NCI-H1092 (cell line): ENCODE data around the gene INHA.

Source experiments
- DNase-seq: peaks from one replicate; lab custom pipeline; 2025; lab: John Stamatoyannopoulos, UW

INHA gene

GRCh38 chr2:219540784-219541504 lies 31.2 kb upstream of the INHA start:
- no peak for DNase-seq

GRCh38 chr2:219541611-219542180 lies 30.4 kb upstream of the INHA start:
- DNase-seq = peak; percentile 55

GRCh38 chr2:219542931-219543595 lies 29.0 kb upstream of the INHA start:
- DNase-seq = no peak

- DNase-seq = peak; percentile 96
These were observed 28.3 kb upstream of the INHA start, which contains the start of the genes CHPF and TMEM198 for GRCh38 chr2:219543596-219544358. Gene CHPF (minus strand): TSS chr2:219543809. CDS start chr2:219543538, 271 bp downstream. Gene TMEM198 (plus strand): TSS chr2:219544028. CDS start chr2:219544728, 700 bp downstream.

- no peak for DNase-seq
These were observed 27.5 kb upstream of the INHA start for GRCh38 chr2:219544567-219544966.

- no peak for DNase-seq
These were observed 26.7 kb upstream of the INHA start for GRCh38 chr2:219545295-219545942.

- DNase-seq = no peak
These were observed 26.2 kb upstream of the INHA start for GRCh38 chr2:219545943-219546352.

- DNase-seq = no peak
These were observed 24.5 kb upstream of the INHA start for GRCh38 chr2:219547621-219548020.

- no peak for DNase-seq
These were observed 23.1 kb upstream of the INHA start for GRCh38 chr2:219548990-219549389.

- no peak for DNase-seq
These were observed 22.5 kb upstream of the INHA start for GRCh38 chr2:219549619-219550018.

- no peak for DNase-seq
These were observed 20.4 kb upstream of the INHA start for GRCh38 chr2:219551441-219552381.

- DNase-seq = peak; percentile 65
These were observed 19.5 kb upstream of the INHA start for GRCh38 chr2:219552382-219553167.

- DNase-seq = no peak
These were observed 19.0 kb upstream of the INHA start for GRCh38 chr2:219553168-219553417.

- no peak for DNase-seq
These were observed 18.6 kb upstream of the INHA start for GRCh38 chr2:219553463-219553963.

GRCh38 chr2:219554350-219554749 lies 17.8 kb upstream of the INHA start:
- DNase-seq = no peak

- no peak for DNase-seq
These were observed 16.2 kb upstream of the INHA start for GRCh38 chr2:219555956-219556355.

GRCh38 chr2:219556413-219556812 lies 15.7 kb upstream of the INHA start:
- no peak for DNase-seq

- DNase-seq = no peak
These were observed 14.8 kb upstream of the INHA start for GRCh38 chr2:219557320-219557719.

GRCh38 chr2:219557791-219558785 lies 14.0 kb upstream of the INHA start:
- DNase-seq = no peak
